GM12872 (cell line): ENCODE measurements around the gene RNFT2.

Experiments
- TF ChIP-seq, protein P1 (sequence below): IDR thresholded peaks from 3 replicates; pipeline ENCODE4 v1.5.1; 2011; ENCODE audit warnings: low read depth, mild to moderate bottlenecking, low read length, moderate library complexity; ENCODE audit not compliant: insufficient read depth

RNFT2 gene

DNA sequence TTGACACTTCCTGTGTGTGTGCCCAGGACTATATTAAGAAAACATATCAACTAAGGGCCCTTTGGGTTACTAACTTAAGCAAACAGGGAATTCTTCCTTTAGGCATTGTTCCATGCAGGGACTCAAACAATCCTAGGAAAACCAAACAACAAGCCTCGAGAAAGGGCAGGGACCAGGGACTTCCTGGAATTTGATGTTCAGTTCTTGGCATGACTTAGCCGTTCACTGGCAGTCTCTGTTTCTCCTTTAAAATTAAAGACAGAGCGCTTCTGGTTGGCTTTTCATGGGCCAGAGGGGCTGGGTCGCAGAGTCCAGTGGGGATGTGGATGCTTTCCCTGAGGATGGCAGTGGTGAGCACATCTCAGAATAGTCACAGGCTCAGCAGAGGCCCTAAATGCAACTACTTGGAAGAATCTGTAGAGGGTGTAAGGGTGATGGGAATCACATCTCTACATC lies 35.2 kb downstream of the RNFT2 start:
- TF ChIP-seq, protein P1, sequence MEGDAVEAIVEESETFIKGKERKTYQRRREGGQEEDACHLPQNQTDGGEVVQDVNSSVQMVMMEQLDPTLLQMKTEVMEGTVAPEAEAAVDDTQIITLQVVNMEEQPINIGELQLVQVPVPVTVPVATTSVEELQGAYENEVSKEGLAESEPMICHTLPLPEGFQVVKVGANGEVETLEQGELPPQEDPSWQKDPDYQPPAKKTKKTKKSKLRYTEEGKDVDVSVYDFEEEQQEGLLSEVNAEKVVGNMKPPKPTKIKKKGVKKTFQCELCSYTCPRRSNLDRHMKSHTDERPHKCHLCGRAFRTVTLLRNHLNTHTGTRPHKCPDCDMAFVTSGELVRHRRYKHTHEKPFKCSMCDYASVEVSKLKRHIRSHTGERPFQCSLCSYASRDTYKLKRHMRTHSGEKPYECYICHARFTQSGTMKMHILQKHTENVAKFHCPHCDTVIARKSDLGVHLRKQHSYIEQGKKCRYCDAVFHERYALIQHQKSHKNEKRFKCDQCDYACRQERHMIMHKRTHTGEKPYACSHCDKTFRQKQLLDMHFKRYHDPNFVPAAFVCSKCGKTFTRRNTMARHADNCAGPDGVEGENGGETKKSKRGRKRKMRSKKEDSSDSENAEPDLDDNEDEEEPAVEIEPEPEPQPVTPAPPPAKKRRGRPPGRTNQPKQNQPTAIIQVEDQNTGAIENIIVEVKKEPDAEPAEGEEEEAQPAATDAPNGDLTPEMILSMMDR, result no peak

DNA sequence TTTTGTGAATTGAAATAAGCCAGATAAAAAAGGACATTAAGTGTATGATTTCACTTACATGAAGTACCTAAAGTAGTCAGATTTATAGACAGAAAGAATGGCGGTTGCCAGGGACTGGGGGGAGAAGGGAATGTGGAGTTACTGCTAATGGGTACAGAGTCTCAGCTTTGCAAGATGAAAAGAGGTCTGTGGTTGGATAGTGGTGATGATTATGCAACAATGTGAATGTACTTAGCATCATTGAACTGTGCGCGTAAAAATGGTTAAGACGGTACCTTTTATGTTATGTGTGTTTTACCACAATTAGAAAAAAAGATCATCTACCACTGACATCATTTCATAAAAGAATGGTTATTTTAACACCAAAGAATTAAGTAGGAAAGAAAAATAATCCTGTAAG lies 35.9 kb downstream of the RNFT2 start:
- TF ChIP-seq, protein P1, result no peak

DNA sequence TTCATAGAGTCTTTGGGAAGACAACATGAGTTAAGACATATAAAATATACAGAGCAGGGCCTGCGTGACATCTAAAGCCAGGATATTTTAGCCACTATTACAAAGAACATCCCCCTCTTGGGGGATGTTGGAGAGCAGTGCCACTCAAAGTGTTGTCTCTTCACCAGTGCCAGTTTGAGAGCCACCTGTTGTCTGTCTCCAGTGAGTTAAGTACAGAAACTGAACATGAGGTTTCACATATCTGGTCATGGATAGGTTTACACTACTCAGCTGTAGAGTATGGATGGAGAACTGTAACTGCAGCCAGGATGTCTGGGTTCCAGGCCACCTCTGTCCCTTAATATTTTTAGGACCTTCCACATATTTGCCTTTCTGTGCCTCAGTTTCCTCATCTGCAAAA lies 39.1 kb downstream of the RNFT2 start:
- TF ChIP-seq, protein P1, result no peak

DNA sequence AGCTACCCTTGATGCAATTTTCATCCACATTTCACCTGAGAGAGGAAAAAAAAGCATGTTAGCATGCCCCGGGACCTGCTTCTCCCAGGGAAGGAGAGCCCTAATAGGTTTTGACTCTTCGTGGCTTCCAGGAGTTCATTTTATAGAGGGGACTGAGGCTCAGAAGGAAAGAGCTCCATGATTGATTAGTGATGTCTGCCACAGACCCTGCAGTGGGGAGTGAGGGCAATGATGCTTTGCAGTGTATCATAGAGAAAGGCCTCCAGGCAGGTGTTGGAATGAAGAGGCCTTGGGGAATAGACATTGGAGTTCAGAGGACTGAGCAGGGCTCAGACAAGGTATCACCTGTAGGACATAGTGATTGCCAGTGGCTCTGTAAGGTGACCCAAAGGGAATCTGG lies 41.5 kb downstream of the RNFT2 start:
- TF ChIP-seq, protein P1, result no peak

DNA sequence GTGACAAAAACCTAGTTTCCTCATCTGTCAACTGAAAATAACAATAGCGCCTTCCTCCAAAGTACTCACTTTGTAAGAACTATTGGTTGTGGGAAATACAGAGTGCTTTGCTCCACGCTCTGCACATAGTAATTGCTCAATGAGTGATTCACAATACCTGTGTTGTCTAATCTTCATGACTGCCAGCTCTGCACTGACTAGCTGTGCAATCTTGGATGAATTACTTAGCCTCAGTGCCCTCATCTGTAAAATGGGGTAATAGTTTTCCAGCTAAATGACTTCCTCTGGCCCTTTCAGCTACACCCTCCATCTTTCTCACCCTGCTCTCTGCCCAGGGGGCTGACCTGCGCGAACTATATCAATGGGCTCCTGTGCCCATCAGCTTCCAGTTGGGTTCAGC lies 42.8 kb downstream of the RNFT2 start:
- TF ChIP-seq, protein P1, result no peak

DNA sequence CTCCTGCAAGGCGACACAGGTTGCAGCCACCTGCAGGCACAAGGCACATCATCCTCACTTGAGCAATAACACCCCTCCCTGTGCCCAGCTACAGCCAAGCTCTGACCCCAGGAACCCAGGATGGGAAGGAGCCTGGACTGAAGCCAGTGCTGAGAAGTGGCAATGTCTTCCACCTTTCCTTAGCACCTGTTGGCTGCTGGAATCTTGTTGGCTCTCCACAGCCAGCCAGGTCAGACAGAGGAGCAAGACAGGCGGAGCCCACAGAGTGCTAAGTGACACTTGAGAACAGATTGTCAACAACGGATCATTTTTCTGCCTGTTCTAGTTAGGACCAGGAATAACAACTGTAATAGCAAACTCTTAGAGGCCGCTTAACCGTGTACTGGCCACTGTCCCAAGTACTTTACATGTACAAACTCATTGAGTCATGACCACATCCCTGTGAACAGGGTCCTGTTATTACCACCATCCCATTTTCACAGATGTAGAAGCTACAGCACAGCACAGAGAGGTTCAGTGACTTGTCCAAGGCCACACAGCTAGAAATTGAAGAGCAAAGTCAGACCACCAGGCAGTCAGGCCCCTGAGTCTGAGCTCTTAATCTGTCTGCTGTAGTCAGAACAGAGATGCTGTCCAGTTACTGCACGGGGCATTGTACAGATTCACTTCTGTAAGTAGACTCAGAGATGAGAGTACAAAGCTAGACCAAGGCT lies 45.6 kb downstream of the RNFT2 start:
- TF ChIP-seq, protein P1, result no peak

DNA sequence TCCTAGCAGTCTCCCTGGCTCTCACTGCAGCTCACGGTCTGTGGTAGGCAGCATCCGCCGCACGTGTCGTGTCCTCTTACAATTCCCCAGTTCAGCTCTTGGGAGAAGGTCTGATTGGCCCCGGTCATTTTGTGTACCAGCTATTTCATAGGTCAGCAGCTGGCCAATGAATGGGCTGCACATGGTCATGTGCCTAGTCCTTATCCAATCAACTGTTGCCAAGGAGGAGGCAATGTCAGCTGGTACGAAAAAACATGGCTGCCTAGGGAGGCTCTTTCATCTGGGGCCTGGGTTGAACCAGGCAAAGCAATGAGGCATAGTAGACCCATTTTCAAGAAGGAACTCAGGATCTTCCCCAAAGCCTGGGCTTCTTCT lies 46.1 kb downstream of the RNFT2 start:
- TF ChIP-seq, protein P1, result no peak

DNA sequence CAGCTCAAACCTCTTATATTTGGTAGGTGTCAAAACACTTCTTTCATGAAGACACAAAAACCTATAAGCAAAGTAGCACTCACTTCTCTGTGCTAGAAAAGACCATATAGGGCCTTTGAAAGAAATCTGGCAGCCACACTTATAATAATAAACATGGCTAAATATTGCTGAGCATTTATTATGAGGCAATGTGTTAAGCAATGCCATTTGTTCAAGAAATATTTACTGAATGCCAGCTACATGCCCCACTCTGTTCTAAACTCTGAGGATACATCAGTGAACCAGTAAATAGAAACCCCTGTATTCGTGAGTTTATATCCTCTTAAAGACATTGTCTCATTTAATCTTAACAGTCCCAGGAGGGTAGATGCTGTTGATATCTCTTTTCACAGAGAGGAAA lies 52.0 kb downstream of the RNFT2 start:
- TF ChIP-seq, protein P1, result no peak
